SU-DHL-6 (cell line): ENCODE results near the gene WIF1.

Source experiments
- EZH2phosphoT487 ChIP-seq: fragments of 200-600 bp; sonication (generic), shearing (Covaris generic); conservative IDR thresholded peaks from 2 replicates; pipeline ENCODE4 v1.6.1; 2018; ENCODE audit warnings: mild to moderate bottlenecking, antibody characterized with exemption, low read length, moderate library complexity, mixed read lengths
- TF ChIP-seq, protein P1 (sequence below): fragments of 200-600 bp; sonication (generic); IDR thresholded peaks from one replicate; pipeline ENCODE4 v1.5.1; 2017; ENCODE audit warnings: antibody characterized with exemption, mild to moderate bottlenecking, low read length, moderate library complexity; ENCODE audit not compliant: insufficient read depth, poor library complexity, severe bottlenecking

GRCh38 chr12:65084579-65084978 lies 36.5 kb downstream of the WIF1 start:
- TF ChIP-seq, protein P1, sequence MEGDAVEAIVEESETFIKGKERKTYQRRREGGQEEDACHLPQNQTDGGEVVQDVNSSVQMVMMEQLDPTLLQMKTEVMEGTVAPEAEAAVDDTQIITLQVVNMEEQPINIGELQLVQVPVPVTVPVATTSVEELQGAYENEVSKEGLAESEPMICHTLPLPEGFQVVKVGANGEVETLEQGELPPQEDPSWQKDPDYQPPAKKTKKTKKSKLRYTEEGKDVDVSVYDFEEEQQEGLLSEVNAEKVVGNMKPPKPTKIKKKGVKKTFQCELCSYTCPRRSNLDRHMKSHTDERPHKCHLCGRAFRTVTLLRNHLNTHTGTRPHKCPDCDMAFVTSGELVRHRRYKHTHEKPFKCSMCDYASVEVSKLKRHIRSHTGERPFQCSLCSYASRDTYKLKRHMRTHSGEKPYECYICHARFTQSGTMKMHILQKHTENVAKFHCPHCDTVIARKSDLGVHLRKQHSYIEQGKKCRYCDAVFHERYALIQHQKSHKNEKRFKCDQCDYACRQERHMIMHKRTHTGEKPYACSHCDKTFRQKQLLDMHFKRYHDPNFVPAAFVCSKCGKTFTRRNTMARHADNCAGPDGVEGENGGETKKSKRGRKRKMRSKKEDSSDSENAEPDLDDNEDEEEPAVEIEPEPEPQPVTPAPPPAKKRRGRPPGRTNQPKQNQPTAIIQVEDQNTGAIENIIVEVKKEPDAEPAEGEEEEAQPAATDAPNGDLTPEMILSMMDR, result no peak
- TF ChIP-seq EZH2phosphoT487, result no peak
